Measurements from ENCODE around the gene SUSD4.

DNA sequence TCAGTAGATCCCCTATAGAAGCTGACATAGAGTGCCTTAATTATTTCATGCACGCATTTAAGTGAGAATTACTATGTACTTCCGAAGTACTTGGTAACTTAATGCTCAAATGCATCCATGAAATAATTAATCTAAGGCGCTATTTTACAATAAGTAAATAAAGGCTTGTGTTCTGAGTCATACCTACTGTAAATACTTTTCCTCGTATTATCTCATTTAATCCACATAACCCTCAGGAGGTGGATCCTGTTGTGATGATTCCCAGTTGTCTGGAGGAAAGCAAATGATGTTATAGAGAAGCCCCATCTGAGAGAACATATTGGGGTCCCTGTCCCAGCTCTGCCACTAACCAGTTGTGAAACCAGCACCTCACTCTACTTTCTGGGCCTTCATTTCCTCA lies 16.4 kb downstream of the SUSD4 start:
- TF ChIP-seq, protein P1, sequence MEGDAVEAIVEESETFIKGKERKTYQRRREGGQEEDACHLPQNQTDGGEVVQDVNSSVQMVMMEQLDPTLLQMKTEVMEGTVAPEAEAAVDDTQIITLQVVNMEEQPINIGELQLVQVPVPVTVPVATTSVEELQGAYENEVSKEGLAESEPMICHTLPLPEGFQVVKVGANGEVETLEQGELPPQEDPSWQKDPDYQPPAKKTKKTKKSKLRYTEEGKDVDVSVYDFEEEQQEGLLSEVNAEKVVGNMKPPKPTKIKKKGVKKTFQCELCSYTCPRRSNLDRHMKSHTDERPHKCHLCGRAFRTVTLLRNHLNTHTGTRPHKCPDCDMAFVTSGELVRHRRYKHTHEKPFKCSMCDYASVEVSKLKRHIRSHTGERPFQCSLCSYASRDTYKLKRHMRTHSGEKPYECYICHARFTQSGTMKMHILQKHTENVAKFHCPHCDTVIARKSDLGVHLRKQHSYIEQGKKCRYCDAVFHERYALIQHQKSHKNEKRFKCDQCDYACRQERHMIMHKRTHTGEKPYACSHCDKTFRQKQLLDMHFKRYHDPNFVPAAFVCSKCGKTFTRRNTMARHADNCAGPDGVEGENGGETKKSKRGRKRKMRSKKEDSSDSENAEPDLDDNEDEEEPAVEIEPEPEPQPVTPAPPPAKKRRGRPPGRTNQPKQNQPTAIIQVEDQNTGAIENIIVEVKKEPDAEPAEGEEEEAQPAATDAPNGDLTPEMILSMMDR (IDR thresholded peaks at IDR 0.05): no peak
- TF ChIP-seq POLR2A (IDR thresholded peaks at IDR 0.05): no peak

All from adrenal gland (tissue), 5 donors.